B cell (primary cell): ENCODE data around the gene FIBCD1. TPM values are rescaled to one million over a fixed set of nuclear protein-coding genes. Genes with fewer than 3 reads are reported as not detected.

Experiments used
- ATAC-seq: fragments of 200-7000 bp; cut with Tn5 transposase; one replicate; pipeline ENCODE4 v1.10.0; 2021; ENCODE audit warnings: low read depth, mild to moderate bottlenecking, moderate number of reproducible peaks, moderate library complexity
- CTCF ChIA-PET: fragments of 350-600 bp; sonication (Branson Sonifier 250); formaldehyde crosslinking; loops from one replicate; lab custom pipeline; 2021; ENCODE audit warnings: antibody characterized with exemption, inconsistent platforms; lab: Charles Lee
- POLR2A ChIA-PET: fragments of 350-600 bp; sonication (Branson Sonifier 250); formaldehyde crosslinking; loops from one replicate; lab custom pipeline; 2021; ENCODE audit warnings: antibody characterized with exemption; lab: Charles Lee
- DNase-seq: peaks from one replicate; pipeline ENCODE4 v3.0.0; 2013
- H2AFZ ChIP-seq: 2 replicates; pipeline ENCODE4 v1.6.1; 2012; ENCODE audit warnings: mild to moderate bottlenecking, low read depth, low read length; ENCODE audit not compliant: insufficient read depth, poor library complexity, severe bottlenecking
- H3K27ac ChIP-seq, 2 donors: 1 replicate in 1 of 2; 2 replicates in 1 of 2; pipeline ENCODE4 v1.5.1; 2012 to 2013; ENCODE audit warnings: low read length in 2 of 2, mild to moderate bottlenecking in 2 of 2, moderate library complexity in 1 of 2
- H3K27me3 ChIP-seq, 4 experiments: fragments of 200-600 bp in 1 of 4; sonication (generic) in 1 of 4; replicated peaks in 1 of 4; 1 replicate in 2 of 4; 2 replicates in 2 of 4; pipeline versions ENCODE4 v1.6.1 to v1.7.0; 2013 to 2016; ENCODE audit warnings: low read length in 3 of 4, mild to moderate bottlenecking in 2 of 4, mixed read lengths in 1 of 4, moderate library complexity in 1 of 4; ENCODE audit not compliant: insufficient read depth in 4 of 4, control insufficient read depth in 3 of 4; ENCODE audit errors: control extremely low read depth in 1 of 4
- H3K36me3 ChIP-seq, 2 experiments: replicated peaks in 1 of 2; 1 replicate in 1 of 2; 2 replicates in 1 of 2; pipeline versions ENCODE4 v1.6.1 to v1.7.1; 2013; ENCODE audit warnings: low read length in 1 of 2; ENCODE audit not compliant: insufficient read depth in 2 of 2, control insufficient read depth in 1 of 2; ENCODE audit errors: control extremely low read depth in 1 of 2, extremely low read depth in 1 of 2
- H3K4me1 ChIP-seq, 2 donors: fragments of 200-600 bp in 1 of 2; sonication (generic) in 1 of 2; 1 replicate in 1 of 2; 2 replicates in 1 of 2; pipeline versions ENCODE4 v1.5.1 to v1.6.1; 2013 to 2017; ENCODE audit warnings: low read length in 2 of 2; ENCODE audit not compliant: control insufficient read depth in 2 of 2, insufficient read depth in 2 of 2
- H3K4me2 ChIP-seq: replicated peaks from 2 replicates; pipeline ENCODE3; 2012; ENCODE audit warnings: mild to moderate bottlenecking, low read depth, low read length; ENCODE audit not compliant: poor library complexity, severe bottlenecking
- H3K4me3 ChIP-seq, 5 experiments: fragments of 200-600 bp in 1 of 5; sonication (generic) in 1 of 5; 1 replicate in 3 of 5; 2 replicates in 2 of 5; pipeline versions ENCODE4 v1.5.1 to v1.7.0; 2011 to 2016; ENCODE audit warnings: low read length in 4 of 5, mild to moderate bottlenecking in 4 of 5, low read depth in 2 of 5, control low read depth in 1 of 5, moderate library complexity in 1 of 5; ENCODE audit not compliant: insufficient read depth in 1 of 5; ENCODE audit errors: control extremely low read depth in 1 of 5, extremely low read depth in 1 of 5
- H3K79me2 ChIP-seq: fragments of 200-600 bp; sonication (generic); one replicate; pipeline ENCODE4 v1.6.0; 2016; ENCODE audit warnings: low read length; ENCODE audit not compliant: control insufficient read depth, insufficient read depth
- H3K9ac ChIP-seq: fragments of 200-600 bp; sonication (generic); 2 replicates; pipeline ENCODE4 v1.6.1; 2017; ENCODE audit warnings: mild to moderate bottlenecking, low read length, moderate library complexity
- H3K9me3 ChIP-seq, 3 donors: one replicate each; pipeline versions ENCODE4 v1.6.1 to v1.7.1; 2013; ENCODE audit warnings: low read length in 2 of 3; ENCODE audit not compliant: control insufficient read depth in 2 of 3, insufficient read depth in 1 of 3; ENCODE audit errors: control extremely low read depth in 1 of 3
- H4K20me1 ChIP-seq: 2 replicates; pipeline ENCODE4 v1.6.0; 2012; ENCODE audit warnings: mild to moderate bottlenecking, low read length; ENCODE audit not compliant: insufficient read depth, control insufficient read depth, poor library complexity, severe bottlenecking
- H3K27ac Mint-ChIP-seq: one replicate; pipeline ENCODE4 v1.8.0; 2021; ENCODE audit warnings: mixed read lengths
- H3K27me3 Mint-ChIP-seq: one replicate; pipeline ENCODE4 v1.8.0; 2021; ENCODE audit warnings: mixed read lengths
- H3K4me1 Mint-ChIP-seq: one replicate; pipeline ENCODE4 v1.8.0; 2021; ENCODE audit warnings: mixed read lengths
- H3K4me3 Mint-ChIP-seq: one replicate; pipeline ENCODE4 v1.8.0; 2021; ENCODE audit warnings: mixed read lengths
- H3K9me3 Mint-ChIP-seq: one replicate; pipeline ENCODE4 v1.8.0; 2022; ENCODE audit warnings: mixed read lengths; ENCODE audit not compliant: insufficient read depth
- CTCF ChIP-seq: fragments of 200-600 bp; IDR thresholded peaks from one replicate; pipeline ENCODE4 v1.8.0; 2022; ENCODE audit warnings: antibody characterized with exemption, mild to moderate bottlenecking
- EZH2 ChIP-seq: IDR thresholded peaks from 2 replicates; pipeline ENCODE4 v1.6.1; 2012; ENCODE audit warnings: borderline replicate concordance, low read depth, mild to moderate bottlenecking, moderate library complexity, low read length; ENCODE audit not compliant: insufficient read depth, poor library complexity, severe bottlenecking
- WGBS: methylation state at CpG from one replicate; pipeline ENCODE4 v1.1.5; 2013; ENCODE audit warnings: missing lambda C conversion rate; ENCODE audit not compliant: insufficient coverage; 5-methylcytosine and 5-hydroxymethylcytosine counted together
- intact Hi-C: fragments of 100-400 bp; cut with micrococcal nuclease; formaldehyde crosslinking; loops from one replicate; pipeline ENCODE4 v1.10.0; 2022
- polyA plus RNA-seq: library from polyadenylated mRNA; depleted of rRNA; stranded (reverse); fragments of >200 nt; gene quantifications from 2 replicates; pipeline ENCODE4 v1.2.3, GENCODE V29; 2012
- total RNA-seq, 2 donors: library from RNA; stranded (reverse); fragments of 120-200 nt in 1 of 2; gene quantifications; 1 replicate in 1 of 2; 2 replicates in 1 of 2; pipeline versions ENCODE4 v1.2.3 to v1.2.4, GENCODE V29; 2013 to 2022

The FIBCD1 gene
- total and polyA plus RNA-seq, 2 donors (not counting 1 experiment from before 2014, with no cell fraction given): not detected

GRCh38 chr9:130987738-130988399 is 48.8 kb upstream of the FIBCD1 start:
- H3K4me3 ChIP-seq: no peak overlapping the region
- H3K27me3 Mint-ChIP-seq: peaks cover 4% of the 10 kb centered on the region
- no peak overlapping the region for H3K27ac Mint-ChIP-seq
- H3K27me3 ChIP-seq: no peaks in the 10 kb centered on the region
- H3K79me2 ChIP-seq: no peaks in the 10 kb centered on the region
- DNase-seq (no peak), ATAC-seq (no peak)
- no peak overlapping the region for H2AFZ ChIP-seq
- H3K9me3 Mint-ChIP-seq: no peaks in the 10 kb centered on the region
- TF ChIP-seq CTCF: no peak
- no peak for TF ChIP-seq EZH2
- no peaks in the 10 kb centered on the region for H4K20me1 ChIP-seq
- no peaks in the 10 kb centered on the region for H3K9me3 ChIP-seq
- intact Hi-C loops: no loop called here
- H3K36me3 ChIP-seq: no peaks in the 10 kb centered on the region
- POLR2A ChIA-PET: no interaction called here
- no peaks in the 10 kb centered on the region for H3K4me1 Mint-ChIP-seq
- H3K27ac ChIP-seq: no peak overlapping the region
- H3K4me3 Mint-ChIP-seq: no peak overlapping the region
- no peak overlapping the region for H3K9ac ChIP-seq
- WGBS: 90% methylated on average over 9 of the region's 10 CpGs
- CTCF ChIA-PET: no interaction called here
- H3K4me2 ChIP-seq: no peak overlapping the region
- no peaks in the 10 kb centered on the region for H3K4me1 ChIP-seq

- no peaks in the 10 kb centered on the region for H3K36me3 ChIP-seq
- H3K79me2 ChIP-seq: no peaks in the 10 kb centered on the region
- no peaks in the 10 kb centered on the region for H3K27me3 Mint-ChIP-seq
- H3K4me3 Mint-ChIP-seq: no peak overlapping the region
- no peak overlapping the region for H3K4me3 ChIP-seq
- H3K9me3 Mint-ChIP-seq: no peaks in the 10 kb centered on the region
- WGBS: 95% methylated on average over 6 of the region's 7 CpGs
- TF ChIP-seq EZH2 (no peak), CTCF (no peak)
- ATAC-seq (no peak), DNase-seq (no peak)
- H3K9me3 ChIP-seq: no peaks in the 10 kb centered on the region
- CTCF ChIA-PET: no interaction called here
- H3K27ac ChIP-seq: no peak overlapping the region
- H3K4me1 Mint-ChIP-seq: no peaks in the 10 kb centered on the region
- H3K27ac Mint-ChIP-seq: no peak overlapping the region
- no peak overlapping the region for H3K9ac ChIP-seq
- H3K4me2 ChIP-seq: no peak overlapping the region
- no peaks in the 10 kb centered on the region for H3K4me1 ChIP-seq
- intact Hi-C loops: no loop called here
- no peaks in the 10 kb centered on the region for H3K27me3 ChIP-seq
- no peak overlapping the region for H2AFZ ChIP-seq
- POLR2A ChIA-PET: no interaction called here
- H4K20me1 ChIP-seq: no peaks in the 10 kb centered on the region
Measured at GRCh38 chr9:130987054-130987453, 48.0 kb upstream of the FIBCD1 start.
